Stimulated activated CD4-positive, alpha-beta T cell treated with anti-CD3 and anti-CD28 coated beads, Interleukin-12 subunit alpha, Interleukin-12 subunit beta, amount 100 ng/mL, for 48 hours (primary cell): ENCODE data around the gene ANKRD65.
"Not testable (repeated sequence)": the region's sequence is repeated elsewhere in the genome, so short reads cannot be mapped to it uniquely, and the experiment has no call there.

ENCODE experiments used
- DNase-seq, 3 donors: peaks; one replicate each; pipeline ENCODE4 v3.0.0-alpha.2; 2020; ENCODE audit warnings: low read depth in 2 of 3, low spot score in 1 of 3

ANKRD65 gene

DNA sequence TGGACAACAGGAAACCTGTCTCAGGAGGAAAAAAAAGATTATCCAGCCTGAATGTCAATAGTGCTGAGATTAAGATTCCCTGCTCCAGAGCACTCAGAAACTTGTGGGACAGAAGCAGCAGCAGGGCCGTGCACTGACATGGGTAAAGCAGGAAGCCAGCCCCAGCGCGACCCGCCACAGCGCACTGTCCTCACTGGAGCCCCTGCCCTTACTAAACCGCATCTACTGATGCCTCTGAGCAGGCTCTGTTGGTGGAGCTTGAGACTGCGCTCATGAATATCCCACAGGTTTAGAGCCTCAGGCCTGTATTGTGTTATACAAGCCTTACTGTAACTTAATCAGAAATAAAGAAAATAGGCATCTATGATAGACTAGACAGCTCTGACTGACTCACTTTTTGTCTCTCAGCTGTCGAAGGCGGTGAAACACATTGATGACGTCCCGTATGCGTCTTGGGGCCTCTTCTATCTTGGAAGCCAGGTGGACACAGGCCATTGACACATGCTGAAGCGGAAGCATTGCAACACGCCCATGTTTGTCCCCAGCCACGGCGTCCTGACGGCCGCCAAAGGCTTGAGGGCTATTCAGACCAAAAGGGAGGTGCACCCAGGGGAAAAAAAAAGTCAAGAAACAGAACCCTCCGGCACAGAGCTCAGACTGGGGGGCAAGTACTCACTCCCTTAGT lies 23.1 kb downstream of the ANKRD65 start:
- no peak for DNase-seq

DNA sequence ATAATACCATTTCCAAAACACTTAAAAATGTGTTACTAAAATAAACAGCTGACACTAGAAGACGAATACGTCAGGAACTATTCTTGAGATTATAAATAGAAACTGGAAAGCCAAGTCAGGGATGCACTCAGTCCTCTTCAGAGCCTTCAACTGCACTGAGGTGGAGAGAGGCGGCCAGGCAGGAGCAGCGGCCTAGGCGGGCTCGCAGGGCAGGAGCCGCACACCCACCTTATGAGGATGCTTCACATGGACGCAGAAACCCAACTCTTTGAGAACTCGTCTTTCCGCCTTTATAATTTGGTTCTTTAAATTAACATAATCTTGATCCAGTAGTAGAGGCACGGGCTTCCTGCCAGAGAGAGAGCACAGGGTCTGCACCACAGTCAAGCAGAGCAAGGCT lies 25.9 kb downstream of the ANKRD65 start:
- no peak for DNase-seq

DNA sequence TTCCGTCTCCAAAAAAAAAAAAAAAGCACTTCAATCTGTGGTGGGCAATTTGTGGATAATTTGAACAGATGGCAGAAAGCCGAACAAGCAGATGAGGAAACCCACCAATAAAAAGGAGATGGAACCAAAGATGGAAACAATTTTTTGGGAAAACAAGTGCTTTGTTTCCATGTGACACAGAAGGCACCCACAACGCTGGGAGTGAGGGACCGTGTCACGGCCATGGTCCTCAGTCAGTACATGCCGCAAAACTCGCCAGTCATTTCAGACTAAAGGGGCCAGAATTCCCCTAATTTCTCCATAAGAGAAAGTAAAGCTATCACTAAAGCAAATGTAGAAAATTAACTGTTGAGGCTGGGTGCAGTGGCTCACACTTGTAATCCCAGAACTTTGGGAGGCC lies 27.0 kb downstream of the ANKRD65 start:
- no peak for DNase-seq

DNA sequence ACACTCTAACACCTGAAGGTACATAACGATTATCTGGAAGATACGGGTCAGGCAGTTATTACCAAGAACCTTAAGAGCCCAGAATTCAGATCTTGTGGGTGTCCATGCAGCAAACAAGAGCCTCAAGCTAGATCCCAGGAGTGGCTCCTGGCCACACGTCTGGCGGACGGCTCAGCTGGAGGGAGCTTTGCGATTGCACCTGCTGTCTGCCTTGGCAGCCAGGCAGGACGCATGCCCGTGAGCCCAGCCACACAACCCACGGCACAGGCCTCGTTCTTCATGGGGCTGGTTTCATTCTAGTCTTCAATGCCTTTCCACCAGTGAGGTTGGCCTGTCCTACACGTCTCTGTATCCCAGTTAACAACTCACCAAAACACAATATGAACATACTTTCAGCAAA lies 27.6 kb downstream of the ANKRD65 start:
- no peak for DNase-seq

DNA sequence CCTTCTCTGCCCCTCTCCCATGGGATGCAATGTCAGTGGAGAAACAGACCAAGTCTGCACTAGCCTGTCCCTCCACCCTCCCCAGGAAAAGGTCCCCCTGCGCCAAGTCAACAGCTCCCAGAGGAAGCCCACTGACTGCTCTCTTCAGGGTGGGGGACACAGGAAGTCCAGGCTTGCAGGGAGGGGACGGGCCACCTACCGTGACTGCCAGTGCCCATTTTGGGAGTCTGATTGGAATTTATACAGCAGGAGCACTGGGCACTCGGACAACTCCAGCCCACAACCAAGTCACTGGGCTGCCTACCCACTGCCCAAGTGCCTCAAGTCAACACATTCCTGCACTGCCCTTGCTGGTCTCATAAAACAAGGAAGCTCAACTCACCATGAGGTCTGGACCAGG lies 28.1 kb downstream of the ANKRD65 start:
- no peak for DNase-seq

DNA sequence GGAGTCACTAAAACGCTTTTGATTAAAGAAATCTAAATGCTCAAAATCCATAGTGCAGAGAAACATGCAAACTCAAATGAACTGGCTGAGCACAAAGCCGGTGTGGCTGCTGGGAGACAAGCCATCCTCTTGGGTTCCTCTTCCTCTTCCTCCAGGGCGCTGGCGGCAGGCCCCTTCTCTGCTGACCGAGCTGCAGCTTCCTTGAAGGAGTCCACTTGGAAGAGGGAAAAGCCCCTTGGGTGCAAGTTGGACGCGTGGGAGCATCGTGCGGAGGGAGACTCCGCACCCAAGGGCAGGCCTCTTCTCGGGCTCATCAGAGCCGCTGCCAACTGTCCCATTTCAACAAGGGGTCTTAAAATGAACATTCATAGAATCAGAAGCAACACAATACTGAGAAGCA lies 29.9 kb downstream of the ANKRD65 start:
- DNase-seq, result no peak

DNA sequence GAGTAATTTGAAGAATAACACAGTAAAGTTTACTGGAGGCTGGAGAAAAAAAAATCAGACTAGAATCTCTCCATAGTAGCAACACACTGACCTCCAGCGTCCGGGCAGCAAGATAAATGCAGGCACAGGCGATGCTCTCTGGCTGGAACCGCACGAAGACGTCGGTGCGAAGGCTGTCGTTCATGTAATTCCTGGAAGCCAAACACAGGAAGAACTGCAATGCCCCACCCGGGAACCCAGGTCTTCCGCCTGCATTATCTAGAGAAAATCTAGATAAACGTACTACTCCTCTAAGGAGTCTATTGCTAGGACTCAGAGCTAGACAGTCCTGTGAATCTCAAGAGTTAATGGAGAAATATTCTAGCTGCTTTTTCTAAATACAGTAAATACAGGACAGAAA lies 30.4 kb downstream of the ANKRD65 start:
- no peak for DNase-seq

DNA sequence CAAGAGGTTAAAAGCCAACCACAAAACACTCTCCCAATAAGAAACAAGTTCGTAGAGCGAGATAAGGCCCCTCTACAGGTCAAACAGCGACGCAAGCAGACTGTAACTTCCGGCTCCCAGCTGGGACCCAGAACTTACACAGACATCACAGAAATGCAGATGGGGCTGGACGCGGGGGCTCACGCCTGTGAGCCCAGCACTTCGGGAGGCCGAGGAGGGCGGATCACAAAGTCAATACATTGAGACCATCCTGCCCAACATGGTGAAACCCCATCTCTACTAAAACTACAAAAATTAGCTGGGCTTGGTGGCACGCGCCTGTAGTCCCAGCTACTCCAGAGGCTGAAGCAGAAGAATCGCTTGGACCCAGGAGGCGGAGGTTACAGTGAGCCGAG lies 33.0 kb downstream of the ANKRD65 start:
- DNase-seq, result no peak

DNA sequence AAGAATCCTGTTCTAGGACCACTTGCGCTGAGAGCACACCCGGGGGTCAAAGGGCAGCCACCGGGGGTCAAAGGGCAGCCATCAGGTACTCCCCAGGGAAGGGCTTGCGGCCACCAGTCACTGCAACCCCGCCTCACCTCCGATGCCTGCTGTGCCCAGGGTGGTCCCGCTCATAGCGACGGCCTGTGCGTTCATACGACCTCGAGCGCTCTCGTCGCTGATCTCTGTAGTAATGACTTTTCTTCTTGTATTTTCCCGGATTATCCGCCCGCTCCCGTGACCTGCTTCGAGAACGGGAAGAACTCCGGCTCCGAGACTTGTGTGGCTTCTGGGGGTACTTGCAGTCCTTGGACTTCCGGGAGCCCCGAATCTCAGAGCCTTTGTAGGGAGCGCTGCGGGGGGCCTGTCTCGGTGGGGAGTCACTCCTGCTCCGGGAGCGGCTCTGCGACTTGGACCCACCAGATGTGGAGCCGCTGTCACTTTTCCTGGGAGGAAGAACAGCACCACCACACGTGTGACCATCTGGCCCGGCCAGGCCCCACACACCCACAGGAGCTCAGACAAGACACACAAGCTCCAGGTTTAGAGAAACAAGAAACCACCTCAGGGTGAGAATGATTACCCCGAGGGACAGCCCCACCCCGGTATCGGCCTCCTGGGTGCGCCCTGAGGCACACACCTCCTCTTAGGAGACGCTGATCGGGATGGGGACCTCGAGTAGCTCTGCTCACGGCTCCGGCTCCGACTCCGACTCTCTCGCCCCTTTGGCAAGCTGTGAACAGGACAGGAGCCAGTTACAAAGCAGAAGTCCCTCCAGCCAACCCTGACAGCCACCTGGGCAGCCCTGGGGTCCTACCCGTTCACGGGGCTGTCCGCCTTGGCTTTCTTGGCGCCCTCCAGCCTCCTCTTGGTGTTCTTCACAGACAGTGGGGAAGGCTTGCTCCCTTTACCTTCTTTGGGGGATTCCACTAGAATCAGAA lies 33.7 kb downstream of the ANKRD65 start:
- DNase-seq, result no peak

DNA sequence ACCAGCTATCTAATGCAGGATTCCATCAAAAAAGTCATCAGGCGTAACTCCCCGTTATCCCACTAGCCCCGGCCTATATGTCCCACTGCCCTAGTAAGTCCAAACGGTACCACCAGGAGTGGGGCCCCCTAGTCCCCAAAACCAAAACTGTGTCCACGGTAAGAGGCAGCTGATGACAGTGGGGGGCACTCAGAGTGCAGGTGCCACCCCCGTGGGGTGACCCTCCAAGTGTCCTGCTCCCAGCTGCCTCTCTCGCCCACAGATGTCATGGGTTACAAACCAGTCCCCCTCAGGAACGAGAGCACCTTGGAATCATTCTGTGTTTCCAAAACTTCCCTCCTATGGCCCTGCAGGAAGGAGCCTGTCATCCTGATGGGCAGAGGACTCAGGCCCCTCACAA lies 35.1 kb downstream of the ANKRD65 start:
- DNase-seq, result no peak

DNA sequence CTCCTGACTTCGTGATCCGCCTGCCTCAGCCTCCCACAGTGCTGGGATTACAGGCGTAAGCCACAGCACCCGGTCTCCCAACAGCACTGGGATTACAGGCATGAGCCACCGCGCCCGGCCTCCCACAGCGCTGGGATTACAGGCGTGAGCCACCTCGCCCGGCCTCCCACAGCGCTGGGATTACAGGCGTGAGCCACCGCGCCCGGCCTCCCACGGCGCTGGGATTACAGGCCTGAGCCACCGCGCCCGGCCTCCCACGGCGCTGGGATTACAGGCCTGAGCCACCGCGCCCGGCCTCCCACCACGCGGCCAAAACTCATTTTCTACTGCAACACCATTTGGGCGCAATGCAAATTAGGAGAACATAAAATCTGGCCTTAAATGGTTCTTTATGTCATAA lies 35.7 kb downstream of the ANKRD65 start:
- not testable (repeated sequence) for DNase-seq

DNA sequence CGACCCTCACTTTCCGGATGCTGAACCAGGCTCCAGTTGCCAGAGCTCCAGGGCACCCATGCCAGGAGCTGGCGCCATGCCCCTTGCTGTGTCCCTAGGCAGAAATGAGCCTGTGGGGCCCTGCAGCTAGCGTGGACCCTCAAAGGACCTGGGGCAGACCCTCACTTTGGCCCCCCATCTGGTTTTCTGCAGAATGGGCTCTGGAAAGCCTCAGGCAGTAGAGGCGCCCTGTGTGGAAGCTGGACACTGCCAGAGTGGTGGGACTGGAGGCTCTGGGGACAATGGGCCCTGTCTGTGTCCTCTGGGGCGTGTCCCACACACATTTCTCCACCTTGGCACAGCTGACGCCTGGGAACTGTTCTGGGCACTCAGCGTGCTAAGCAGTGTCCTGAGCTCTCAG lies 39.8 kb downstream of the ANKRD65 start:
- no peak for DNase-seq

DNA sequence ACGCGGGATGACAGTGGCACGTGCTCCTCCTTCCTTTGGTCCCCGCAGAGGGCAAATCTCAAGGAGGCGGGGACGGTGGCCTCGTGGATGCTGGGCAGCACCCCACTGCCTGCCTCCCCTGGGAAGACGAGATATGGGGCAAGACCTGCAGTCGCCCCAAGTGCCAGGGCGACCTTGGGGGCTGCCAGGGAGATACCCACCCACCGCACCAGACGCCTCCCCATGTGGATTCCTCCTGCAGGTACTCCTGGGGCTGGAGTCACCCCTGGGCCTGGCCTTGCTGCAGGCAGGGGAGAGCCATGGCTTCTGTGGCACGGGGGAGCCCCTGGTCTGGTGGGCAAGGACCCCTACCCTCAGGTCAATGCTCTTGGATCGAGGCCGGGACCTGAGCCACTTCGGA lies 40.2 kb downstream of the ANKRD65 start:
- no peak for DNase-seq

DNA sequence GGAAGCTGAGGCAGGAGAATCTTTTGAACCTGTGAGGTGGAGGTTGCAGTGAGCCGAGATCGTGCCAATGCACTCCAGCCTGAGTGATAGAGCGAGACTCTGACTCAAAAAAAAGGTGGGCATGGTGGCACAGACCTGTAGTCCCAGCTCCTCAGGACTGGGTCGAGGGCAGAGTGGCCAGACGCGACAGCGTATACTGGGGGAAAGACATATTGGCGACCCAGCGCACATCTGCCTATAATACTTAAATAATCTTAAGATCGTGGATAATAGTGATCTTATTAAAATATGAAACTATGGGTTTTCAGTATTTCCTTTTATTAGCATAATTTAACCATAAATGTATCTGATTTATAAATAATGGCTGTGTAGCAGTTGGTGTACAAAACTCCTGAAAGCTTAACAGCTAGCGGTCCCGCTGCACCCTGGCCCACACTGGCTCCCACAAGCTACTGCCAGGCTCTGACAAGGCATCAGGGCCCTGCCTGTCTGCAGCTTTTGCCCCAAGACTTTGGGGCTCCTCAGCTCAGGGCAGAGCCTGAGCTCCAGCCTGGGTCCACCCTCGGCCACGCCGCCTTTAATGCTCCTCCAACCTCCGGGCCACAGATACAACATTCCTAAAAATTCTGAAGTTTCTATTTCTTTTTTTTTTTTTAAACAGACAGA lies 43.4 kb downstream of the ANKRD65 start:
- no peak for DNase-seq

DNA sequence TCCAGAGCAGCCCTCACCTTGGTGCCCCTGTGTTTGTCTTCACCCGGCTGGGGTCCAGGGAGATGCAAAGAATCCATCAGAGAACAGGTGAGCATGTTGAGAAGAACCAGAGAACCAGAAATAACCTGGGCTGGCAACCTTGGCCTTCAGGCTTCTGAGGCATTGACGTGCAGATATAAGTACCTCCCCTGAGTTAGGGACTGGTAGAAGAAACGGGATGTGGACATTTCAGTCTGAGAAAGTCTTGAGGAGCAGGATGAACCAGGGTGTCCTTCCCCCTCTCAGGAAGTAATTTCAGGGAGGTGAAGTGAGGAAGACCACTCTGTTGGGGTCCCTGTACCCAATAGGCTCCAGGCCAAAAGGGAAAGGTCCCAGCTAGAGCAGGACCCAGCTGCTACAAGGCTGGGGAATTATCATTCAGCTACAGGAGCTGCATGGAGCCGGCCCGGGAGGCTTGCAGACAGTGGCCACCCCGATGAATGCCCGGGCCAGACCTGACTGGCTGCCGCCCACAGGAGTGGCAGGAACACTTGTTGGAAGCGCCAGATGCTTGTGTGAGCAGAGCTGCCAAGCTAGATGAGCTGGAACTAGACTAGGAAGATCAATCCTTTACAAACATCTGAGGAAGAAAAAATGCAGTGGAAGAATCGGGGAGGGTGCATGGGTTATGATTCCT lies 44.4 kb downstream of the ANKRD65 start:
- DNase-seq, result no peak

DNA sequence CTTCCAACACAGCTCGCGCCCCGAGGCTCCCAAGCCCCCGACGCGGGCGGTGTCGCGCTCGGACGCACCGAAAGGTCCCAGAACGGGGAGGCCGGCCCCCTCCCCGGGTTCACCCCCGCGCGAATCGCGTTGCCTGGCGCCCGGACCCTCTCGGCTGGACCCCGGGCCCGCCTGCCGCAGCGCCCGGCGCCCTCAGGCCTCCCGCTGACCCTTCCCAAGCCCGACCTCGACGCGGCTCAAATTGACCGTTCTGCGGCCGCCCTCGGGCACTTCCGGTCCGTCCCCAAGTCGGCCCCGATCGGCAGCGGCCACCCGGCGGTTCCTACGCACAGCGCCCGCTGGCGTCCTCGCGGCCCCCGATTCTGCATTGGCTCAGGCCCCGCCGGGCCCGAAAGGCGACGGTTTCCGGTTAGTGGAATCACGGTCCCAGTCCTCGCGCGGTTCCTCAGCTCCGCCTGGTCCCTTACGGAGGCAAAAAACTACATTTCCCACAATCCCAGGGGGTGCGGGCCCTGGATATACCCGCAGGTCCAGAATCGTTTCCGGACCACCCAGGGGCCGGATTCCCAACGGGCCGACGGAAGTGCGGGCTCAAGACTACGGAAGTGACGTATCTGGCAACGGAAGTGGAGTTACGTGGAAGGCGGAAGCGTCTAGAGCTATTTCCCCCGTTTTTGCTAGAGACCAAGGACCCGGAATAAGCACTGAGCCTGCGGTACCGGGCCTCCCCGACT lies 46.0 kb downstream of the ANKRD65 start, which contains the start of gene AURKAIP1:
TSS of gene AURKAIP1 (minus strand) at position 279 of the 734 bp plus-strand sequence. CDS start 451 bp downstream, outside the sequence.
- peak; percentile 91 to 98 (median 92) for DNase-seq

DNA sequence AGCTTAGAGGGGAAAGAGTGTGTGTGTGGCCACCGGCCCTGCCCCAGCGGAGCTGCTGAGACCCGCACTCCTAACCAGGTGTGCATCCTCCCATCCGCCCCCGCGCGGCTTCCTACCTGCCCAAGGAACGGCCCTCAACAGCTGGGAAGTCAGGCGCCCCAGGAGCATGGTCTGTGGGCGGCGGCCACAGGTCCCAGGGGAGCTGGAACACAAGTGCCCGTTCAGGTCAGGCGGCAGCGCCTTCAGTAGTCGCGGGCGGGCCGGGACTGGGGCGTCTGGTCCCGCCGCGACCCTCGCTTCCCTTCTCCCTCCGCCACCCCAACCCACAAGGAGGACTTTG lies 46.5 kb downstream of the ANKRD65 start:
- no peak for DNase-seq

DNA sequence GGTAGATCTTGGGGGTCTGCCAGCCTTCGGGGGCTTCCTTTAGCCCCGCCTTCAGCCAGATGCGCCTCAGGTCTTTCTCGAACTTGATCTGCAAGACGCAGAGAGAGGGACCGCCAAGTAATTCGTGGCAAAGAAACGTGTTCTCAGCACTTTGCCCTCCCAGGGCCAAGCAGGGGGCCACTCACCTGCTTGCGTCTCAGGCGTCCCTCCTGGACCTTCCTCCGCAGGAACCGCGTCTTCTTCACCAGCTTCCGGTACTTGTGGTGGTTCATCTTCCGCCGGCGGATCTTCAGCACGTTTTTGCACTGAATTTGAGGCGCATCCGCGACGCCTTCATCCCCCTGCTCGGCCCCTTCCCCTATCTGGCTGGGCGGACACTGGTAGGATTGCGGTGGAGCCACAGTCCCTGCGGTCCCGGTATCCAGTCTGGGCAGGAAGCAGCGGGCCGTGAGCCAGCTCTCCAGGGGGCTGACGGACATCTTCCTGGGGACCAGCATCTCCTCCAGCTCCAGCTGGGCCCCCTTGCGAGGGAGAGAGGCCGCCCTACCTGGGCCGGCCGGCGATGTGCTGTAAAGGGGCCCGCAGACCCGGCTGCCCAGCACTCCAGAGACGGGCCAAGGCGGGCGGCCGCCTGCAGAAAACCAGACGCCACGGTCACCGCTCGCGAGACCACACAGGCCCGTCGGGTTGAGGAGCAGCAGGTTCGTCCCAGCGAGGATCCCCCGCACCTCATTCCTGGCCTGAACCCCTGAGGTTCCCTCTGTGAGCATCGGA lies 47.1 kb downstream of the ANKRD65 start:
- no peak for DNase-seq

DNA sequence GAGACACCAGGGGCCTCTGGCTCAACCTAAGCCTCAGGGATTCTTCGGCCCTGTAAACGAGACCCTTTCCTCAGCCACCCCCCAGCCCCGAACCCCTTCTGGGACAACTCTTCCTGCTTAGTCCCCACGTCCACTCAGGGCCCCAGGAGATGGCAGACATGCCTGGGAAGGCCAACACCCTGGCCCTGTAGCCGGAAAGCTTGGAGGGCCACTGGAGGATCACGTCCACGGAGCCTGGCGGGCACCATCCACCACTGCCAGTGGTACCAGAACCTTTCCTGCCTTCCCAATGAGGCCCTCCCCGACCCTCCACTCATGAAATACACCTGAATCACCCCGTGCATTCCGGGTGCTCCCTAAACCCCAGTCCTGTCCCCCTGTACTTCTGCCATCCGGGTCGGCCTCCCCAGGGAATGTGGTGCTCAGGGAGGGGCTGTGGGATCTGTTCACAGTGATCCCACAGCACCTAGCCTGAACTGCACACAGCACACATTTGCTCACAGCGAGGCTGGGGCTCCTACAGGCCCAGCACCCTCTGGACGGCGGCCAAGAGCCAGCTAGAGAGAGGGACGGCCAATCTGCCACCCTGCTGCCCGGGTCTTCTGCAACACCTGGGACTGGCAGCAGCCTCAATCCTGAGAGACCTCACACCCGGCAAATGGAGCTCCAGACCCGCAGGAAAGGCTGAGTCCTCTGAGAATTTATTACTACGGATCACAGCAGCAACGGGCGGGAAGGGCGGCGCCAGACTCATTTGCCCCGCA lies 47.8 kb downstream of the ANKRD65 start:
- DNase-seq, result no peak
